ENCODE results near the gene A2M. TPM values are rescaled to one million over a fixed set of nuclear protein-coding genes. Genes with fewer than 3 reads are reported as not detected.

A2M gene
- total RNA-seq, 1 donor from 2014 or later = 4.2 TPM

DNA sequence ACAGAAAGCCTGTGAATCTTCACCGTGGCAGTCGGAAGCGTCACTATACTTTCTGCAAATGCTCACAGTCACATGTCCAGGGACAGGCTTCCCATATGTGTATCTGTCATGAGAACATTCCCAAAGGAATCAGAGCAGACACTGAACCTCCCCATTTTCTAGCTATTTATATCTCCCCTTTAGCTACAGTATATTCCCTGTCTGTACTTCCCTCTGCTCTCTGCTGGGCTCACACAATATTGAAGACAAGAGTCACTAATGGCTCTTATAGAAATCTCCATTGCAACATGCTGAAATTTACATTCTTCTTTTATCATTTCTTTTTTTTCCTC lies 8.2 kb downstream of the A2M start:
- H3K27ac Mint-ChIP-seq (ENCODE audit: unreplicated experiment) = no peak overlapping the region
- FAIRE-seq = no peak
- no peak overlapping the region for H3K4me2 ChIP-seq (ENCODE audit: low read length)

DNA sequence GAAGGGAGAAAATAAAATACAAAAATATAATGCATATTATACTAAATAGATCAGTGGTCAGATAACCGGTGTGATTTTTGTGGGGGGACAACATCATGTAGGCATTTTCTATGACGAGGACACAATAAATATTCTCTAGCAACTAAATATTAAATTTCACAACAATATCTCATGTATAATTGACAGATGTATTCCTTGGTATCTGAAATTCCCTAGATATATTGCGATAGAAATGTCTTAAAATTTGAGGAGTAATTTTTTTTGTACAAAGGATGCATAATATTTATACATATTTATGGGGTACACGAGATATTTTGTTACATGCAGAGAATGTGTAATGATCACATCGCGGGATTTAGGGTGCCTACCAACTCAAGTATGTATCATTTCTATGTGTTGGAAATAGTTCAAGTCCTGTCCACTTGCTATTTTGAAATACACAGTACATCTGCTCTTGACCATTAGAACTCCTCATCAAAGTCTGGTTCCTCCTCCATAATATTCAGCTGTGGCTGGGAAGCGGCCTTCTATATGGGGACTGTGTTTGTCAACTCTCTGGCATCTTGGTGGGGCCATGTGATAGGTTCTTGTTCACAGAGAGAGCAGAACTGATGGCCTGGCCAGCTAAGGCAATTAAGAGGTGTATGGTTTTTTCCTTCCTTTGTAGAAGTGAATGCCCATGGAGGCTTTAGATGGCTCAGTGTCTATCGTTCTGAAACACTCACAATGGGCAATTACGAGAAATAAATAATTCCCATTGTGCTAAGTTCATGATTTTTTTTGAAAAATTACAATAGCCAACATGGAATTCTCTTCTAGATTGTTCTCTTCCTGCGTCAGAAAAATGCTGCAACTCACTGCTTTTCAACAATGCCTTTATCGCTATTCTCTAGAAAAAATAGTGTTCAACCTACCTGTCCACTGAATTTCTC lies 8.8 kb downstream of the A2M start:
- no peak overlapping the region for H3K4me3 Mint-ChIP-seq (ENCODE audit: unreplicated experiment)
- Histone ChIP-seq H3K36me3 (ENCODE audit: insufficient read depth, low read length) (no peaks in the 10 kb centered on the region), H3K4me3 (ENCODE audit: insufficient read depth, low read depth, low read length) (no peak overlapping the region), H2AFZ (ENCODE audit: low read depth, low read length) (no peak overlapping the region), H3K4me2 (ENCODE audit: low read length) (no peak overlapping the region), H3K9me3 (ENCODE audit: insufficient read depth, low read depth, low read length) (no peaks in the 10 kb centered on the region), H3K27ac (ENCODE audit: low read depth, low read length) (no peak overlapping the region), H4K20me1 (ENCODE audit: insufficient read depth, low read length) (no peaks in the 10 kb centered on the region), H3K79me2 (ENCODE audit: insufficient read depth, low read length) (no peaks in the 10 kb centered on the region), H3K27me3 (ENCODE audit: insufficient read depth, low read length) (no peaks in the 10 kb centered on the region), H3K4me1 (ENCODE audit: insufficient read depth, low read length) (no peaks in the 10 kb centered on the region), H3K9ac (ENCODE audit: low read length) (no peak overlapping the region)
- H3K36me3 Mint-ChIP-seq (ENCODE audit: low read depth, unreplicated experiment) = no peaks in the 10 kb centered on the region
- no peak for DNase-seq (ENCODE audit: low read depth)
- TF ChIP-seq, protein P1, sequence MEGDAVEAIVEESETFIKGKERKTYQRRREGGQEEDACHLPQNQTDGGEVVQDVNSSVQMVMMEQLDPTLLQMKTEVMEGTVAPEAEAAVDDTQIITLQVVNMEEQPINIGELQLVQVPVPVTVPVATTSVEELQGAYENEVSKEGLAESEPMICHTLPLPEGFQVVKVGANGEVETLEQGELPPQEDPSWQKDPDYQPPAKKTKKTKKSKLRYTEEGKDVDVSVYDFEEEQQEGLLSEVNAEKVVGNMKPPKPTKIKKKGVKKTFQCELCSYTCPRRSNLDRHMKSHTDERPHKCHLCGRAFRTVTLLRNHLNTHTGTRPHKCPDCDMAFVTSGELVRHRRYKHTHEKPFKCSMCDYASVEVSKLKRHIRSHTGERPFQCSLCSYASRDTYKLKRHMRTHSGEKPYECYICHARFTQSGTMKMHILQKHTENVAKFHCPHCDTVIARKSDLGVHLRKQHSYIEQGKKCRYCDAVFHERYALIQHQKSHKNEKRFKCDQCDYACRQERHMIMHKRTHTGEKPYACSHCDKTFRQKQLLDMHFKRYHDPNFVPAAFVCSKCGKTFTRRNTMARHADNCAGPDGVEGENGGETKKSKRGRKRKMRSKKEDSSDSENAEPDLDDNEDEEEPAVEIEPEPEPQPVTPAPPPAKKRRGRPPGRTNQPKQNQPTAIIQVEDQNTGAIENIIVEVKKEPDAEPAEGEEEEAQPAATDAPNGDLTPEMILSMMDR (IDR thresholded peaks at IDR 0.05; ENCODE audit: insufficient read depth, low read depth, low read length) = no peak
- TF ChIP-seq EZH2 (IDR thresholded peaks at IDR 0.05; ENCODE audit: insufficient read depth, low read length) = no peak
- H3K9me3 Mint-ChIP-seq (ENCODE audit: unreplicated experiment) = no peaks in the 10 kb centered on the region
- H3K27ac Mint-ChIP-seq (ENCODE audit: unreplicated experiment) = no peak overlapping the region
- FAIRE-seq = no peak
- no peaks in the 10 kb centered on the region for H3K4me1 Mint-ChIP-seq (ENCODE audit: low read depth, unreplicated experiment)
- H3K27me3 Mint-ChIP-seq (ENCODE audit: low read depth, unreplicated experiment) = no peaks in the 10 kb centered on the region

More for the DNA sequence above, 8.2 kb downstream of the A2M start:
- no peak overlapping the region for H3K4me3 ChIP-seq (ENCODE audit: insufficient read depth, low read depth, low read length)
- H3K27me3 ChIP-seq (ENCODE audit: insufficient read depth, low read length) = no peaks in the 10 kb centered on the region
- H3K9ac ChIP-seq (ENCODE audit: low read length) = no peak overlapping the region
- TF ChIP-seq, protein P1 (IDR thresholded peaks at IDR 0.05; ENCODE audit: insufficient read depth, low read depth, low read length) = no peak
- TF ChIP-seq EZH2 (IDR thresholded peaks at IDR 0.05; ENCODE audit: insufficient read depth, low read length) = no peak
- Mint-ChIP-seq H3K27me3 (ENCODE audit: low read depth, unreplicated experiment) (no peaks in the 10 kb centered on the region), H3K4me3 (ENCODE audit: unreplicated experiment) (no peak overlapping the region), H3K9me3 (ENCODE audit: unreplicated experiment) (no peaks in the 10 kb centered on the region), H3K36me3 (ENCODE audit: low read depth, unreplicated experiment) (no peaks in the 10 kb centered on the region), H3K4me1 (ENCODE audit: low read depth, unreplicated experiment) (no peaks in the 10 kb centered on the region)
- no peak overlapping the region for H3K27ac ChIP-seq (ENCODE audit: low read depth, low read length)
- no peak for DNase-seq (ENCODE audit: low read depth)
- H3K4me1 ChIP-seq (ENCODE audit: insufficient read depth, low read length) = no peaks in the 10 kb centered on the region
- no peak overlapping the region for H2AFZ ChIP-seq (ENCODE audit: low read depth, low read length)
- no peaks in the 10 kb centered on the region for H4K20me1 ChIP-seq (ENCODE audit: insufficient read depth, low read length)
- no peaks in the 10 kb centered on the region for H3K36me3 ChIP-seq (ENCODE audit: insufficient read depth, low read length)
- no peaks in the 10 kb centered on the region for H3K9me3 ChIP-seq (ENCODE audit: insufficient read depth, low read depth, low read length)
- no peaks in the 10 kb centered on the region for H3K79me2 ChIP-seq (ENCODE audit: insufficient read depth, low read length)

DNA sequence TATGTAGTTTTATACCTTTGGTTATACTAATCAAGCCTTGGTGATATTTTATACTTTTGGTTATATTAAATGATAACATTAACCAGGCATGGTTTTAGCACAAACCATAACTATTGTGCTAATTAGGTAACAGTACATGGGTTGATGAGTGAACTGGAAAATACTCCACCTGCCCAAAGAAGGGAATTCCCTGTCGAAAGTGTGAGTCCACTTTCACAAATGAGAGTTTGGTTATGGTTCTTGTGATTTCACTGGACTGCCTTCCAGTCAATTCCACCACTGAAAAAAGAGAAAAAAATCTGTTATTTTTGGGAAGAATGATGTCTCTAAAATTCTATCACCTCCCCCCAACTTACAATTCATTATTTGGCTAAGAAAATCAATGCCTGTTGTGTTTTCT lies 9.7 kb downstream of the A2M start:
- H3K27me3 Mint-ChIP-seq (ENCODE audit: low read depth, unreplicated experiment) = no peaks in the 10 kb centered on the region
- no peaks in the 10 kb centered on the region for H4K20me1 ChIP-seq (ENCODE audit: insufficient read depth, low read length)

More for the DNA sequence above, 9.7 kb downstream of the A2M start:
- no peaks in the 10 kb centered on the region for H3K9me3 ChIP-seq (ENCODE audit: insufficient read depth, low read depth, low read length)
- H3K27me3 ChIP-seq (ENCODE audit: insufficient read depth, low read length) = no peaks in the 10 kb centered on the region
- no peaks in the 10 kb centered on the region for H3K9me3 Mint-ChIP-seq (ENCODE audit: unreplicated experiment)
- H3K4me1 ChIP-seq (ENCODE audit: insufficient read depth, low read length) = no peaks in the 10 kb centered on the region
- H3K27ac Mint-ChIP-seq (ENCODE audit: unreplicated experiment) = no peak overlapping the region
- TF ChIP-seq, protein P1 (IDR thresholded peaks at IDR 0.05; ENCODE audit: insufficient read depth, low read depth, low read length) = no peak
- TF ChIP-seq EZH2 (IDR thresholded peaks at IDR 0.05; ENCODE audit: insufficient read depth, low read length) = no peak
- FAIRE-seq (no peak), DNase-seq (ENCODE audit: low read depth) (no peak)
- no peaks in the 10 kb centered on the region for H3K36me3 ChIP-seq (ENCODE audit: insufficient read depth, low read length)
- no peaks in the 10 kb centered on the region for H3K4me1 Mint-ChIP-seq (ENCODE audit: low read depth, unreplicated experiment)
- H3K4me3 Mint-ChIP-seq (ENCODE audit: unreplicated experiment) = no peak overlapping the region
- H3K4me3 ChIP-seq (ENCODE audit: insufficient read depth, low read depth, low read length) = no peak overlapping the region
- H3K27ac ChIP-seq (ENCODE audit: low read depth, low read length) = no peak overlapping the region
- no peak overlapping the region for H3K9ac ChIP-seq (ENCODE audit: low read length)
- H3K79me2 ChIP-seq (ENCODE audit: insufficient read depth, low read length) = no peaks in the 10 kb centered on the region
- no peak overlapping the region for H3K4me2 ChIP-seq (ENCODE audit: low read length)
- no peak overlapping the region for H2AFZ ChIP-seq (ENCODE audit: low read depth, low read length)
- no peaks in the 10 kb centered on the region for H3K36me3 Mint-ChIP-seq (ENCODE audit: low read depth, unreplicated experiment)
